Measurements from ENCODE around the gene HS1BP3. TPM values are rescaled to one million over a fixed set of nuclear protein-coding genes. Genes with fewer than 3 reads are reported as not detected.

Gene HS1BP3
- total and polyA plus RNA-seq, 2 of the 13 experiments (the other 11 are each of a cell fraction or from before 2014, with no cell fraction given): 15.2 to 22.0 TPM

DNA sequence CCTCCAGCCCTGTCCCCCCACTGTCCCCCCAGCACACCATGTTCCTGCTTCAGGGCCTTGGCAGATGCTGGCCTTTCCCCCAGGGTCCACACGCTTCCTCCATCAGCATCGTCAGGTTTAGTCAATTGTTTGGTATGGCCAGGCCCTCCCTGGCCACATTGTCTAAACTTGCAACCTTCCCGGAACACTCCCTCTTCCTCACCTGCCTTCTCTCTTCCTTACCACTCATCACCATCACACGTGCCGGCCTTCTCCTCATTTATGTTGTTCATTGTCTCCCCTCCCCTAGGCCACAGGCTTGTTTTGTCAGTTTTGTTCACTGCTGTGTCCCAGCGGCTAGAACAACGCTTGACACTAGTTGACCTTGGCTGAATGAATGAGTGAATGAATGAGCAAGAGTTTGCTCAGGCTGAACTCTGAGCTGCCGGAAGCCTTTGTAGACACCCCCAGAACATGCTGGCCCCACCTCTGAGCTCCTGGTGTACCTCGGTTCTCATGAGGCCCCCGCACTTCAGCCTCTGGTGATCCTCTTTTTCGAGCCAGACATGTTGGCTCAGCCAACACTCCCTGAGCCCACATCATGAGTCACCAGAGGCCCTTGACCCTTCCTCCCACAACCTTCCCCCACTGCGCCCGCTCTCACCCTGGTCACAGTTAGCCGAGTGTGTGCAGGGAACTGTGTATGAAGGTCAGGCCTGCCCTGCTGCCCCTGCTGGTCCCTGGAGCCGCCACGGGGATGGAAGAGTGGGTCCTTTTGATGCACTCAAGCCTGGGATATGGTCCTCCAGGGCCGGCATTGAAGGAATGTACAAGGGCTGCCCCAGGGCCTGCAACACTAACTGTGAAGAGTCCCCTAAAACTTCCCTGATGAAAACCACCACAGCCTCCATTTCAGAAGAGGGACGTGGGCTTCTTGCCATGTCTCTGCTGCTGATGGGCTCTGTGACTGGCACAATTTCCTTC, 57.5 kb downstream of the HS1BP3 start (continued):
- peak; percentile 95 for TF ChIP-seq ZNF547 (CRISPR knock-in tag; IDR thresholded peaks at IDR 0.05)
- no peak for TF ChIP-seq ZNF546 (CRISPR knock-in tag; conservative IDR thresholded peaks at IDR 0.05)
- TF ChIP-seq ZNF619 (CRISPR knock-in tag; IDR thresholded peaks at IDR 0.05): peak; percentile 95
- TF ChIP-seq ZNF766 (CRISPR knock-in tag; IDR thresholded peaks at IDR 0.05; ENCODE audit: borderline replicate concordance): peak; percentile 84
- TF ChIP-seq CCDC6 (CRISPR knock-in tag; IDR thresholded peaks at IDR 0.05): peak; percentile 99
- TF ChIP-seq RBAK (CRISPR knock-in tag; IDR thresholded peaks at IDR 0.05): 0 out of 2 replicates have a peak, but pooled peaks have one; percentile 42
- TF ChIP-seq ZNF557 (CRISPR knock-in tag; IDR thresholded peaks at IDR 0.05): peak; percentile 6; the same call in 1 of the 2 replicates
- peak; percentile 95 for TF ChIP-seq ZNF414 (CRISPR knock-in tag; IDR thresholded peaks at IDR 0.05)
- TF ChIP-seq ZSCAN30 (CRISPR knock-in tag; IDR thresholded peaks at IDR 0.05): peak; percentile 96; the same call in 1 of the 2 replicates
- TF ChIP-seq ZNF775 (CRISPR knock-in tag; IDR thresholded peaks at IDR 0.05; ENCODE audit: borderline replicate concordance): peak; percentile 88; the same call in 1 of the 2 replicates
- no peak for TF ChIP-seq FIP1L1 (IDR thresholded peaks at IDR 0.05; ENCODE audit: borderline replicate concordance, insufficient read depth, low read depth, low read length)
- peak; percentile 69; the same call in 1 of the 2 replicates for TF ChIP-seq ZNF232 (CRISPR knock-in tag; IDR thresholded peaks at IDR 0.05; ENCODE audit: borderline replicate concordance)
- TF ChIP-seq, protein P1, sequence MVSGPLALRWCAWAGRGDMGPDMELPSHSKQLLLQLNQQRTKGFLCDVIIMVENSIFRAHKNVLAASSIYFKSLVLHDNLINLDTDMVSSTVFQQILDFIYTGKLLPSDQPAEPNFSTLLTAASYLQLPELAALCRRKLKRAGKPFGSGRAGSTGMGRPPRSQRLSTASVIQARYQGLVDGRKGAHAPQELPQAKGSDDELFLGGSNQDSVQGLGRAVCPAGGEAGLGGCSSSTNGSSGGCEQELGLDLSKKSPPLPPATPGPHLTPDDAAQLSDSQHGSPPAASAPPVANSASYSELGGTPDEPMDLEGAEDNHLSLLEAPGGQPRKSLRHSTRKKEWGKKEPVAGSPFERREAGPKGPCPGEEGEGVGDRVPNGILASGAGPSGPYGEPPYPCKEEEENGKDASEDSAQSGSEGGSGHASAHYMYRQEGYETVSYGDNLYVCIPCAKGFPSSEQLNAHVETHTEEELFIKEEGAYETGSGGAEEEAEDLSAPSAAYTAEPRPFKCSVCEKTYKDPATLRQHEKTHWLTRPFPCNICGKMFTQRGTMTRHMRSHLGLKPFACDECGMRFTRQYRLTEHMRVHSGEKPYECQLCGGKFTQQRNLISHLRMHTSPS (CRISPR knock-in tag; IDR thresholded peaks at IDR 0.05; ENCODE audit: low read depth): peak; percentile 97
- no peak for TF ChIP-seq ZUFSP (CRISPR knock-in tag; IDR thresholded peaks at IDR 0.05; ENCODE audit: borderline replicate concordance)
- peak; percentile 76; the same call in 1 of the 2 replicates for TF ChIP-seq ZKSCAN5 (CRISPR knock-in tag; IDR thresholded peaks at IDR 0.05)
- TF ChIP-seq ZNF256 (CRISPR knock-in tag; conservative IDR thresholded peaks at IDR 0.05): 0 out of 2 replicates have a peak, but pooled peaks have one; percentile 49
- peak; percentile 40 for TF ChIP-seq NFYC (CRISPR knock-in tag; IDR thresholded peaks at IDR 0.05)
- TF ChIP-seq ZNF329 (CRISPR knock-in tag; IDR thresholded peaks at IDR 0.05; ENCODE audit: low read depth): no peak; the same call in 1 of the 2 replicates
- TF ChIP-seq, protein P2, sequence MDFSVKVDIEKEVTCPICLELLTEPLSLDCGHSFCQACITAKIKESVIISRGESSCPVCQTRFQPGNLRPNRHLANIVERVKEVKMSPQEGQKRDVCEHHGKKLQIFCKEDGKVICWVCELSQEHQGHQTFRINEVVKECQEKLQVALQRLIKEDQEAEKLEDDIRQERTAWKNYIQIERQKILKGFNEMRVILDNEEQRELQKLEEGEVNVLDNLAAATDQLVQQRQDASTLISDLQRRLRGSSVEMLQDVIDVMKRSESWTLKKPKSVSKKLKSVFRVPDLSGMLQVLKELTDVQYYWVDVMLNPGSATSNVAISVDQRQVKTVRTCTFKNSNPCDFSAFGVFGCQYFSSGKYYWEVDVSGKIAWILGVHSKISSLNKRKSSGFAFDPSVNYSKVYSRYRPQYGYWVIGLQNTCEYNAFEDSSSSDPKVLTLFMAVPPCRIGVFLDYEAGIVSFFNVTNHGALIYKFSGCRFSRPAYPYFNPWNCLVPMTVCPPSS (IDR thresholded peaks at IDR 0.05): no peak
- no peak for TF ChIP-seq ZNF674 (CRISPR knock-in tag; IDR thresholded peaks at IDR 0.05; ENCODE audit: low read depth)
- peak; percentile 81; the same call in 1 of the 2 replicates for TF ChIP-seq BRCA1 (CRISPR knock-in tag; IDR thresholded peaks at IDR 0.05)
- no peak for TF ChIP-seq ZNF879 (CRISPR knock-in tag; IDR thresholded peaks at IDR 0.05)

Measured in HepG2 (cell line).